Uterine smooth muscle cell (primary cell): ENCODE data around the gene KLRB1. TPM values are rescaled to one million over a fixed set of nuclear protein-coding genes. Genes with fewer than 3 reads are reported as not detected.

Source experiments
- total RNA-seq: library from RNA; depleted of rRNA; stranded (reverse); fragments of >200 nt; gene quantifications from 2 replicates; pipeline ENCODE4 v1.2.3, GENCODE V29; 2014

Gene KLRB1
- total RNA-seq, result not detected in 2 replicates

DNA sequence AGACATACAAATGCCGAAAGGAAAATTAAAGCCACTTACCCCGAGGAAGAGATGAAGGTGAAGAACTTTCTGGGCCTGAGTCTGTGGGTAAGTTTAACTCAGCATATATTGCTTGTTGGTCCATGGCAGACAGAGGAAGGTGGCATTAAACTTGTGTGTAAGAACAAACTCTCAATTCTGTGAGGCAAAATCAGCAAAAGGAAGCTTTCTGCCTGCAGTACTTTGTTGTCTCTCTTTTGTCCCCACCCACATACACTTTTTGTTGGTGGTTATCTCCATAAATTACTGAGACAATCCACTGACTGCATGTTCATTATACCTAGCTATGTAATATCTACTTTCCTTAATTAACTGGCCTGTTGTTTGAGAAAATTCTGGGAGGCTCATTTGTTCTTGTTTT lies at the start of gene KLRB1:
Gene KLRB1 (minus strand): TSS at position 201 of the 400 bp plus-strand sequence. CDS start 77 bp downstream, at position 124.

Other genes with a start within 250 kb of the KLRB1 start
- 3.1 and 5.4 TPM in 2 replicates for gene CLEC2D, start 61.8 kb upstream of the KLRB1 start, total RNA-seq
- not detected in 2 replicates for gene CLECL1, start 125.2 kb upstream of the KLRB1 start, total RNA-seq
- 0.11 TPM in 1 of 2 replicates, not detected in the other for gene CD69, start 153.0 kb upstream of the KLRB1 start, total RNA-seq
- 0.25 TPM in 1 of 2 replicates, not detected in the other for gene KLRF1, start 219.6 kb upstream of the KLRB1 start, total RNA-seq